ENCODE data around the gene TPM3. TPM values are rescaled to one million over a fixed set of nuclear protein-coding genes. Genes with fewer than 3 reads are reported as not detected.

Gene TPM3
- total and polyA plus RNA-seq, 9 of the 15 experiments (the other 6 are each of a cell fraction or from before 2014, with no cell fraction given) = 202 to 604 (median 421) TPM

- TF ChIP-seq ZBTB40 (IDR thresholded peaks at IDR 0.05) (no peak), ZBTB40 (CRISPR knock-in tag; IDR thresholded peaks at IDR 0.05) (no peak), JUNB (CRISPR knock-in tag; conservative IDR thresholded peaks at IDR 0.05) (no peak), TFAP4 (CRISPR knock-in tag; IDR thresholded peaks at IDR 0.05; ENCODE audit: borderline replicate concordance) (no peak)
Observed at GRCh38 chr1:154237435-154237834, 45.5 kb upstream of the TPM3 start (continued).

Measured in K562 (cell line).